Prostate gland (tissue), 2 donors: ENCODE measurements around the gene PCIF1.

Experiments
- CTCF ChIP-seq, 4 experiments: fragments of 200-600 bp in 2 of 4; fragments of 450-650 bp in 2 of 4; sonication (generic) in 2 of 4; IDR thresholded peaks; 1 replicate in 3 of 4; 2 replicates in 1 of 4; pipeline ENCODE4 v1.5.1; 2016 to 2019; ENCODE audit warnings: antibody characterized with exemption in 4 of 4, mild to moderate bottlenecking in 2 of 4, moderate library complexity in 2 of 4
- POLR2A ChIP-seq: fragments of 450-650 bp; IDR thresholded peaks from one replicate; pipeline ENCODE4 v1.6.1; 2016; ENCODE audit warnings: antibody characterized with exemption, mild to moderate bottlenecking

DNA sequence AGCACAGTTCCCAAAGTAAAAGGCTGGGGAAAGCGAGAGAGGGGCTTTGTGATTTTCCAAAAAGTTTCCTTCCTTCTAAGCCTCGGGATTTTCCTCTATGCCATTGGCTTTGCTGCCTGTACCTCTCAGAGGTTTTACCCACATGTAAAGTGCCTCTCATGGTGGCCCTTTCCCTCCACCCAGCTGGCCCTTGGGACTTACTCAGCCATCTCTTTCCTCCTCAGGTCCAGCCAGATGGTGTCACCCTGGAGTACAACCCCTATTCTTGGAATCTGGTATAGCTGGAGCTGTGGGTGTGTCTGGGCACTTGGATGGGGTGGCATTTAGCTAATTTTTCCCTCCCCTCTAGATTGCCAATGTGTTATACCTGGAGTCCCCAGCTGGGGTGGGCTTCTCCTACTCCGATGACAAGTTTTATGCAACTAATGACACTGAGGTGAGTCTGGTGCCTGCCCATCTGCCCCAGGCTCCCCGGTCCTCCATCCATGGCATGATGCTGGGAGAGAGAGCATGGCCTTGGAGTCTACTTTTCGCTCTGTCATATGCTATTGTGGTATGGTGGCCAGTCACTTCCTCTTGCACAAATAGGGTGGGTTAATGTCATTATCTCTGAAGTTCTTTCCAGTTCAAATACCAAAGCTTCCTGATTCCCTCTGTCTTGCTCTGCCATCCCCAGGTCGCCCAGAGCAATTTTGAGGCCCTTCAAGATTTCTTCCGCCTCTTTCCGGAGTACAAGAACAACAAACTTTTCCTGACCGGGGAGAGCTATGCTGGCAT lies 42.2 kb upstream of the PCIF1 start:
- no peak for TF ChIP-seq CTCF (IDR thresholded peaks at IDR 0.05)
- TF ChIP-seq POLR2A = no peak
